ENCODE data around the gene MYL5. TPM values are rescaled to one million over a fixed set of nuclear protein-coding genes. Genes with fewer than 3 reads are reported as not detected.

The MYL5 gene
- total RNA-seq, 4 donors from 2014 or later, result 5.2 to 32.8 (median 12.9) TPM

DNA sequence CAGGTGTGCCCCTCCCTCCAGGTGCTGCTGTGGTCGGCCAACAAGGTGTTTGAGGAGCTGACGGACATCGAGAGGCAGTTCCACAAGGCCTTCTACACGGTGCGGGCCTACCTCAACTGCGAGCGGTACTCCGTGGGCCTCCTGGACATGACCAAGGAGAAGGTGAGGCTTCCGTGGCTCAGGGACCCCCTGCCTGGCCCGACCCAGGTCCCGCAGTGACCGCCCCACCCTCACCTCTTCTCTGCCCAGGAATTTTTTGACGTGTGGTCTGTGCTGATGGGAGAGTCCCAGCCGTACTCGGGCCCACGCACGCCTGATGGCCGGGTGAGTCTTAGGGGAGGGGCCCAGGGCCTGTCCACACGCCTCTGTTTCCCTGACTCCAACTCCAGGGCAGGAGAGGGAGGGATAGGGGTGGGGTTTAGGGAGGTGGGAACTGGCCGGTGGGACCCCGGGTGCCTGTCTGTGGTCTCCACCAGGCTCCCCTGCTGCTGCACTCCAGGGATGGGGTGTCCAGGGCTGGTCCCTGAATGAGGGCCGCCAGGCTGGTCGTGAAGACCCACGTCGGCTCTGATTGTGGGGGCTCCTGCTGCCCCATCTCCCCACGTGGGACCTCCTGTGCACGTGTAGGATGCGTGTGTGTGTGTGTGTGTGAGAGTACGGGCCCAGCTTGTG is 20.4 kb upstream of the MYL5 start:
- TF ChIP-seq CTCF (IDR thresholded peaks at IDR 0.05), result no peak
- no peak for TF ChIP-seq POLR2A (IDR thresholded peaks at IDR 0.05)
- TF ChIP-seq EP300 (IDR thresholded peaks at IDR 0.05), result no peak
- no peak for DNase-seq (ENCODE audit: low spot score in 2 of 2)
- 83 to 85% methylated on average over 28 of the region's 29 CpGs for WGBS, 2 donors

GRCh38 chr4:654503-654845 is 19.9 kb upstream of the MYL5 start:
- Histone ChIP-seq H3K36me3 (no peaks in the 10 kb centered on the region), H3K4me3 (no peak overlapping the region), H3K27ac (no peak overlapping the region), H3K27me3 (peaks cover 0 to 33% of the 10 kb centered on the region in 2 donors), H3K4me1 (no peaks in the 10 kb centered on the region), H3K9me3 (no peaks in the 10 kb centered on the region)
- no peak for DNase-seq (ENCODE audit: low spot score in 2 of 2)
- 92% methylated on average over 16 to 17 of the region's 17 CpGs for WGBS, 2 donors
- TF ChIP-seq POLR2A (IDR thresholded peaks at IDR 0.05) (no peak), CTCF (IDR thresholded peaks at IDR 0.05) (no peak), EP300 (IDR thresholded peaks at IDR 0.05) (no peak)

More for the DNA sequence above, 20.4 kb upstream of the MYL5 start:
- H3K9me3 ChIP-seq, result no peaks in the 10 kb centered on the region
- H3K27ac ChIP-seq, result no peak overlapping the region
- no peaks in the 10 kb centered on the region for H3K36me3 ChIP-seq
- peaks cover 0 to 37% of the 10 kb centered on the region in 2 donors for H3K27me3 ChIP-seq
- no peaks in the 10 kb centered on the region for H3K4me1 ChIP-seq
- no peak overlapping the region for H3K4me3 ChIP-seq

DNA sequence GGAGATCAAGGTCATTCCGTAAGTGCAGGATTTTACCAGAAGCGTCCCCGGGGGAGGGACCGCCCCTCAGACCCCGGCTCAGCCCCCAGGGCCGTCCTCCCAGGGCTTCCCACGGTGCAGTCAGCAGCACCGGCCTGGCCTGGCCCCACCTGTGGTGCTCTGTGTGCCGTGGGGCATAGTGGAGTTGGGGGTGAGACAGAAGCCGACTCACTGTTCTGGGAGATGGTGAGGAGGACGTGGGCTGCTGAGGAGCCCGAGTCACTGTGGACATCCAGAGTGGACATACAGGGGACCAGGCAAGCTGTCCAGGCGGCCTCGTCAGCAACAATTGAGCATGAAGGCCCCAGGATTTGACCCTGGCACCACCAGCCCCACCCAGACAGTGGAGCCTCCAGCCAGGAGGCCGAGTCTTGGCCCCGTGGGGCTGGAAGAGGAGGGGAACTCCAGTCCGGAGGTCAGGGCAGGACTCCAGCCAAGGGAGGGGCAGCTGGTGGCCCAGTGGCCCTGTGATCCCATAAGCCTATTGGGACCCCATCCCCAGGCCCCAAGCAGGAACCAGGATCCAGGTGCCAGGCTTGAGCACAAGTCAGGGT is 19.4 kb upstream of the MYL5 start:
- WGBS, 2 donors, result 44 to 46% methylated on average over 15 to 16 of the region's 17 CpGs
- Histone ChIP-seq H3K9me3 (no peaks in the 10 kb centered on the region), H3K36me3 (no peaks in the 10 kb centered on the region), H3K27ac (no peak overlapping the region), H3K4me3 (no peak overlapping the region), H3K4me1 (no peaks in the 10 kb centered on the region), H3K27me3 (peaks cover 0 to 29% of the 10 kb centered on the region in 2 donors)
- no peak for TF ChIP-seq CTCF (IDR thresholded peaks at IDR 0.05)
- no peak for TF ChIP-seq EP300 (IDR thresholded peaks at IDR 0.05)
- no peak for TF ChIP-seq POLR2A (IDR thresholded peaks at IDR 0.05)
- no peak for DNase-seq (ENCODE audit: low spot score in 2 of 2)

GRCh38 chr4:655464-656151 is 18.7 kb upstream of the MYL5 start:
- WGBS, 2 donors, result 49 to 51% methylated on average over 23 to 25 of the region's 26 CpGs
- Histone ChIP-seq H3K9me3 (no peaks in the 10 kb centered on the region), H3K27ac (no peak overlapping the region), H3K4me1 (no peaks in the 10 kb centered on the region), H3K36me3 (no peaks in the 10 kb centered on the region), H3K27me3 (peaks cover 0 to 22% of the 10 kb centered on the region in 2 donors), H3K4me3 (no peak overlapping the region)
- no peak for DNase-seq (ENCODE audit: low spot score in 2 of 2)
- no peak for TF ChIP-seq CTCF (IDR thresholded peaks at IDR 0.05)
- no peak for TF ChIP-seq EP300 (IDR thresholded peaks at IDR 0.05)
- no peak for TF ChIP-seq POLR2A (IDR thresholded peaks at IDR 0.05)

All from tibial nerve (tissue), 4 donors.